ENCODE data around the gene ZNF687.
"Not testable (repeated sequence)": the region's sequence is repeated elsewhere in the genome, so short reads cannot be mapped to it uniquely, and the experiment has no call there.

ZNF687 gene, protein sequence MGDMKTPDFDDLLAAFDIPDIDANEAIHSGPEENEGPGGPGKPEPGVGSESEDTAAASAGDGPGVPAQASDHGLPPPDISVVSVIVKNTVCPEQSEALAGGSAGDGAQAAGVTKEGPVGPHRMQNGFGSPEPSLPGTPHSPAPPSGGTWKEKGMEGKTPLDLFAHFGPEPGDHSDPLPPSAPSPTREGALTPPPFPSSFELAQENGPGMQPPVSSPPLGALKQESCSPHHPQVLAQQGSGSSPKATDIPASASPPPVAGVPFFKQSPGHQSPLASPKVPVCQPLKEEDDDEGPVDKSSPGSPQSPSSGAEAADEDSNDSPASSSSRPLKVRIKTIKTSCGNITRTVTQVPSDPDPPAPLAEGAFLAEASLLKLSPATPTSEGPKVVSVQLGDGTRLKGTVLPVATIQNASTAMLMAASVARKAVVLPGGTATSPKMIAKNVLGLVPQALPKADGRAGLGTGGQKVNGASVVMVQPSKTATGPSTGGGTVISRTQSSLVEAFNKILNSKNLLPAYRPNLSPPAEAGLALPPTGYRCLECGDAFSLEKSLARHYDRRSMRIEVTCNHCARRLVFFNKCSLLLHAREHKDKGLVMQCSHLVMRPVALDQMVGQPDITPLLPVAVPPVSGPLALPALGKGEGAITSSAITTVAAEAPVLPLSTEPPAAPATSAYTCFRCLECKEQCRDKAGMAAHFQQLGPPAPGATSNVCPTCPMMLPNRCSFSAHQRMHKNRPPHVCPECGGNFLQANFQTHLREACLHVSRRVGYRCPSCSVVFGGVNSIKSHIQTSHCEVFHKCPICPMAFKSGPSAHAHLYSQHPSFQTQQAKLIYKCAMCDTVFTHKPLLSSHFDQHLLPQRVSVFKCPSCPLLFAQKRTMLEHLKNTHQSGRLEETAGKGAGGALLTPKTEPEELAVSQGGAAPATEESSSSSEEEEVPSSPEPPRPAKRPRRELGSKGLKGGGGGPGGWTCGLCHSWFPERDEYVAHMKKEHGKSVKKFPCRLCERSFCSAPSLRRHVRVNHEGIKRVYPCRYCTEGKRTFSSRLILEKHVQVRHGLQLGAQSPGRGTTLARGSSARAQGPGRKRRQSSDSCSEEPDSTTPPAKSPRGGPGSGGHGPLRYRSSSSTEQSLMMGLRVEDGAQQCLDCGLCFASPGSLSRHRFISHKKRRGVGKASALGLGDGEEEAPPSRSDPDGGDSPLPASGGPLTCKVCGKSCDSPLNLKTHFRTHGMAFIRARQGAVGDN

GRCh38 chr1:151281969-151282882 is at the start of gene ZNF687:
TSS of gene ZNF687 (plus strand) at chr1:151282299. CDS start at chr1:151286292, 3,993 bp downstream.
- DNase-seq: peak; percentile 100

GRCh38 chr1:151235235-151235634 is 46.9 kb upstream of the ZNF687 start:
- no peak for DNase-seq

DNA sequence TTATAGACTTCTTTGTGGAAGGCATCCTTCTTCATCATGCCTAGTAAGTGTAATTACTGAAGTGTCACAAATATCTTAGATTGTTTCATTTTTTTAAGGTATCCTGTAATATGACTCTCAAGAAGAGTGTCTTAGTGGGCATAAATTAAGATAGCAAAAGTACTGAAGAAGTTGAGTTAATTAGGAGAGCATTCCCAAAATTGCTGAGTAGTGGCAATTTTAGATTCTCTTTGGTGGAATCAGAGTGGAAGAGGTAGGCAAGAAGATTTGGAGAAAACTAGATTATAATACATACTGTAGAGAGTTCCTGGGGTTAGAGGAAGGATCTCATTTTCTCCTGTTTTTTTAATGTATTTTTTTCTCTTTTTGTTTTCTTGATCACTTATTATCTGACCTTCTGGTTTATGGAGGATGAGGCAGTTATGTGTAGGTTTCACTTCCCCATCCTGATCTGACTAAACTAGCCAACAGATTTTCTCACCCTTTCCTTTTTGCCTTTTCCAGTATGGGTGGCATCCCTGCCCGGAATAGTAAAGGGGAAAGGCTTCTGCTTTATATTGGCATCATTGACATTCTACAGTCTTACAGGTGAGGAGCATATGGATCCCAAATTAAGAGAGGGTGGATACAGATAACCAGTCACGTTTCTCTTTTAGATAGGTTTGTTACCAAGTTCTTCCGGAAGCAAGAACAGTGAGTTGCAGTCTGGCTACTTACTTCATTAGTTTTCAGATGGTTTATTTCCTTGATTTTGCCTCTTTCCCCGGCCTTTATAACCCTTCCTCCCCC is 44.2 kb upstream of the ZNF687 start:
- DNase-seq: no peak

DNA sequence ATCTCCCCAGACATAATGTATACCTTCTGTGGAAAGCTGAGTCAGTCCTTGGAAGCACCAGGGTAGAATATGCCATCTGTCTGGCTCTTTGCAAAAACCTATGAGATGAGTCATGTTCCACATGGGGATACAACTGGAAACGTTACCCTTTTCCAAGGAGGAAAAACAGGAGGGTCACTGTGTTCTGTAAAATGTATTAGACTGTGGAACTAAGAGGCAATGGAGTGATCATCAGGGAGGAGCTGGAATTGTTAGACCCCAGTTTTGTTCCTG is 43.7 kb upstream of the ZNF687 start:
- no peak for DNase-seq

DNA sequence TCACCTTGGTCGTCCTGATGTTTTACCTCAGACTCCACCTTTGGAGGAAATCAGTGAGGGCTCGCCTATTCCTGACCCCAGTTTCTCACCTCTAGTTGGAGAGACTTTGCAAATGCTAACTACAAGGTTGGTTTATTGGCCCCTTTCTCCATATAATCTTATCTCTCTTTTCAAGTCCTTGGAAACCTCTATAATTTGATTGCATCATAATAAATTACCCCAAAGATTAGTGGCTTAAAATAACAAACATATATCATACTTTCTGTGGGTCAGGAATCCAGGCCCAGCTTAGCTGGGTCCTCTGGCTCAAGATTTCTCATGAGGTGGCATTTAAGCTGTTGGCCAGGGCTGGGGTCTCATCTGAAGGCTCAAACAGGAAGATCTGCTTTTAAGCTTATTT is 39.7 kb upstream of the ZNF687 start:
- DNase-seq: no peak

DNA sequence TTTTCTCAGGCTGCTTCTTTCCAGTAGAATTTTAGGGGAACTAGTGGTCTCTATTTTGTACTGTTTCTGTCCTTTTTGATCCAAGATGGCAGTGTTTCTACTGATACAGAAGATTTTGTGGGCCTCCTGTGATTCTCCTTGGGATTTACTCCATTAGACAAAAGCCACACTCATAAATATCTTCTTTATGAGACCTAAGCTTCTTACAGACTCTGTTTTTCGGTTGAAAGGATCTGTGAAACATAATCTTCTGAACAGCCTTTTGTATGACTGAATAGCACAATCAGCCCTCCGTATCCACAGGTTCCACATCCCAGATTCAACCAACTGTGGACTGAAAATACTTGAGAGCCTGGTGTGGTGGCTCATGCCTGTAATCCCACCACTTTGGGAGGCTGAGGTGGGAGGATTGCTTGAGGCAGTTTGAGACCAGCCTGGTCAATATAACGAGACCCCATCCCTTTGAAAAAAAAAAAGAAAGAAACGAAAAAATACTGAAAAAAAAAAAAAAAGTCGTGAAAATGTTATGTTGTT is 38.3 kb upstream of the ZNF687 start:
- DNase-seq: no peak

DNA sequence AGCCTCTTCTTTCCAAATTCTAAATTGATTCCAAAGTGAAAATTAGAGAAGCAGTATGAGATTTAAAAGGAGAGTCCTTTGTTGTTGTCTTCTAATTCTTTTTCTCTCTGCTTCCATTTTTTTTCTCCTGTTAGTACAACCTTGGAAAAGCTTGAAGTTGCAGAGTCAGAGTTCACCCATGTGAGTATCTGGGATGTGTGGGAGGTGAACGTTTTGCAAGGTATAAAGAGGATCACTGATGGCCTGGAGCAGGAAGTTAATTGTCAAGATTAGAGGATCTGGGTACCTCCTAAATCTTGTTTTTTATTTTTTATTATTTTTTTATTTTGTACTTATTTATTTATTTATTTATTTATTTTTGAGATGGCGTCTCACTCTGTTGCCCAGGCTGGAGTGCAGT is 35.3 kb upstream of the ZNF687 start:
- DNase-seq: no peak

DNA sequence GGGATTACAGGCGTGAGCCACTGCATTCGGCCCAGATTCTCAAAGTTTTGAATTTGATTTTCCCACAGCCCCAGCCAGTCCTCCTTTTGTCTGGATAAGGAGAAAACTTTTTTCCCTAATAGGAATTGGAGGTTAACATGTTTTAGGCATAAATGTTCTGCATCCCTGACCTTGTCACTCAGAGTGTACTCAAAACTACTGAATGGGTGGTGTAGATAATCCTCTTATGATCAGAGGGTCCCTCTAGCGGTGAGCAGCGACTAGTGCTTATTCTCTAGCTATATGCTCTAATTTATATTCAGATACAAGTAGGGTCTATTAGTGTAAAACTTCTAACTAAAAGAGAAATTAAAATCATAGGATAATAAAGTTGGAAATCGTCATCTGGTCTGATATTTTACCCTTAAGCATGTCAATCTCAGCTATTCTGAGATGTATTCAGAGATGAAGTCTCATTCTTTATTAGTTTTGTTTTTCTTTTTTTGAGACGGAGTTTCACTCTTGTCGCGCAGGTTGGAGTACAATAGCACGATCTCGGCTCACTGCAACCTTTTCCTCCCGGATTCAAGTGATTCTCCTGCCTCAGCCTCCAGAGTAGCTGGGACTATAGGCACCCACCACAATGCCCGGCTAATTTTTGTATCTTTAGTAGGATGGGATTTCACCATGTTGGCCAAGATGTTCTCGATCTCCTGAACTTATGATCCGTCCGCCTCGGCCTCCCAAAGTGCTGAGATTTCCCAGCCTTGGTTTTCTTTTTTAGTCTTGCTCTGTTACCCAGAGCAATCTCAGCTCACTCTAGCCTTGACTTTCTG is 30.2 kb upstream of the ZNF687 start:
- peak; percentile 73 for DNase-seq

GRCh38 chr1:151254217-151255213 is 27.6 kb upstream of the ZNF687 start, which contains the start of gene PSMD4:
TSS of gene PSMD4 (plus strand) at chr1:151254734. CDS start at chr1:151254783, 49 bp downstream.
- peak; percentile 98 for DNase-seq

DNA sequence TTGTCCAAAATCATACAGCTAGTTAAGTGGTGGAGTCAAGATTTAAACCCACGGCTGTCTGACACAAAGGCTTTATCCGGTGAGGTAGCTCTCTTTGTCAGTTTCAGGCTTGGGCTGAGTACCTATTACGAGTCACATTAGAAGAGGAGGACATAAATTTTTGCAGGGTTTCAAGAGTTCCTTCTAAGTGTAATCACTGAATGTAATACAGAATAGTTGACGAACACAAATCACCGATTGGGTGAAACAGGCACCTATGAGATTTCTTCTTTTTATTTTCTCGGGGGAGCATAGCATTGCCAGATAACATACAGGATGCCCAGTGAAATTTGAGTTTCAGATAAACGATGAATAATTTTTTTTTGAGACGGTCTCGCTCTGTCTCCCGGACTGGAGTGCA is 26.7 kb upstream of the ZNF687 start:
- DNase-seq: peak; percentile 2

DNA sequence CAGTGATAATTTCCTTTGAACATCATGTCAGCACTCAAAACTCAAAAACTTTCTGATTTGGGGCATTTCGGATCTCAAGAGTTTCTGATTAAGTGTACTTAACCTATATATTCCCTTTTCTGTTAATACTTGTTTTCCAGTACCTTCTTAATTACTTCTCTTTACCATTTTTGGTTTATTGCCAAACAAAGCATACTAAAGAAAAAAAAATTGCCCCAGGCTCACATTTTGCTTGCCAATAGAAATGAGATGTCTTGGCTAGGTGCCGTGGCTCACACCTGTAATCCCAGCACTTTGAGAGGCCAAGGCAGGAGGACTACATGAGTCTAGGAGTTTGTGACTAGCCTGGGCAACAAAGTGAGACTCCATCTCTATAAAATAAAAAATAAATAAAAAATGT is 22.7 kb upstream of the ZNF687 start:
- DNase-seq: no peak

- DNase-seq: no peak
These were observed 16.5 kb upstream of the ZNF687 start for GRCh38 chr1:151265446-151266236.

GRCh38 chr1:151266315-151266714 is 15.8 kb upstream of the ZNF687 start:
- no peak for DNase-seq

- no peak for DNase-seq
These were observed 15.3 kb upstream of the ZNF687 start for GRCh38 chr1:151266821-151267220.

DNA sequence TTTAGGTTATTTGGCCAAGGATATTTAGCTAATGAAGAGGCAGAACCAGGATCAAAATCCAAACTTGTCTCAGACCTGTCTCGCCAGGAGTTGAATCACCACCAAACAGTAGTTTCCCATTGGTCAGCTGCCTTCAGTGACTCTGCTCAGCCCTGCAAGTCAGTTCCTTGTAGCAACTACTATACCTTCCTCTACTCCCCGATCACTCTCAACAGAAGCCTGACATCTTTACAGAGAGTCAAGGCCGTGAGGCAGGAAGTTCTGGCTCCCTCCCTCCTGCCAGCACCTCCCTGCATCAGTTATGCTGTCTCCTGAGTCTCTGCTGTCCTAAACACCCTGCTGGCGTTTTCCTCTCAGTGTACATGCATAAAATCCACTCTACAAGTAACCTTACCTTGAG is 14.3 kb upstream of the ZNF687 start:
- DNase-seq: no peak

GRCh38 chr1:151273924-151274466 is 8.1 kb upstream of the ZNF687 start:
- DNase-seq: no peak

DNA sequence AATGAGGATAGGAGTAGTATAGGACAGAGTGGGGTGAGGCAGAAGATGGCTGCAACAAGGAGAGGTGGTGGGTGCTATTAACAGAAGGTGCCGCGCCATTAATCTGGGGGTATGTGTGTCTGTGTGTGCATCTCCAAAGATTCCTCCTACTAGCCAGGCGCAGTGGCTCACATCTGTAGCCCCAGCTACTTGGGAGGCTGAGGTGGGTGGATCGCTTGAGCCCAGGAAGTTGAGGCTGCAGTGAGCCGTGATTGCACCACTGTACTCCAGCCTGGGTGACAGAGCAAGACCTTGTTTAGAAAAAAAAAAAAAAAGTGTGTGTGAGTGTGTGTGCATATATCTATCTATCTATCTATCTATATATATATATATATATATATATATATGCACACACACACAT is 6.8 kb upstream of the ZNF687 start:
- DNase-seq: not testable (repeated sequence)

DNA sequence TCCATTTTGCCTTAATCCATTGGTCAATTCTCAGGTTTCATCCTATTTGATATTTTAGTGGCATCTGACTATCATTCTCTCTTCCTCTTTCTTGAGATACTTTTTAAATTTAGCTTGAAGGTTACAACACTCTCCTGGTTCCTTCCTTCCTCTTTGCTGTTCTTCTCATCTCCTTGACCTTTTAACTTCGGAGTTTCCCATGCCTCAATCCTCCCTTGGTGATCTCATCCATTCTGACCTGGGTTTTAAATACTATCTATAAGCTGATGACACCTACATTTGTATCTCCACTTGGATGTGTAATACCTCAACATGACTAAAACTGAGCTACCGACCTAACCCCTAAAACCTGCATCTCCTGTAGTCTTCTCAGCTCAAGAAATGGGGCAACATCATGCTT is 4.8 kb upstream of the ZNF687 start:
- DNase-seq: no peak
